Jurkat, Clone E6-1 (cell line): Measurements from ENCODE around the gene PRR30.

Experiments used
- DNase-seq: peaks from one replicate; pipeline ENCODE4 v3.0.0-alpha.2; 2011; ENCODE audit warnings: low read depth, low spot score
- H3K4me3 ChIP-seq: 2 replicates; pipeline ENCODE4 v1.5.1; 2011; ENCODE audit warnings: mild to moderate bottlenecking, low read length, control low read depth, moderate library complexity

PRR30 gene

DNA sequence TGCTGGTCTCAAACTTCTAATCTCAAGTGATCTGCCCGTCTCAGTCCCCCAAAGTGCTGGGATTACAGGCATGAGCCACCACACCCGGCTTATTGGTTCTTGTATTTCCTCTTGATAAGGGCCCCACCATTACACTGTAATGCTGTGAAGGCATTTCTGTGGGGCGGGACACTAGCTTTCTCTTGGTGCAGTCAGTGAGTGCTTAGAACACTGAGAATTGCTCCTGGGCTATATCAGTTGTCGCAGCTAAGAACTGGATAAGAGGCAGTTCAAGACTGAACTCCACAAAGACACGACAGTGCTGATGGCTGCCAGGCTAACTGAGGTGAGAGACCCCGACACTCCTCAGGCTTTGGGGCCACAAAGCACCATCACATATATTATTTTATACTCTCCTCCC, 50.6 kb downstream of the PRR30 start:
- H3K4me3 ChIP-seq, result no peak overlapping the region
- DNase-seq, result no peak

DNA sequence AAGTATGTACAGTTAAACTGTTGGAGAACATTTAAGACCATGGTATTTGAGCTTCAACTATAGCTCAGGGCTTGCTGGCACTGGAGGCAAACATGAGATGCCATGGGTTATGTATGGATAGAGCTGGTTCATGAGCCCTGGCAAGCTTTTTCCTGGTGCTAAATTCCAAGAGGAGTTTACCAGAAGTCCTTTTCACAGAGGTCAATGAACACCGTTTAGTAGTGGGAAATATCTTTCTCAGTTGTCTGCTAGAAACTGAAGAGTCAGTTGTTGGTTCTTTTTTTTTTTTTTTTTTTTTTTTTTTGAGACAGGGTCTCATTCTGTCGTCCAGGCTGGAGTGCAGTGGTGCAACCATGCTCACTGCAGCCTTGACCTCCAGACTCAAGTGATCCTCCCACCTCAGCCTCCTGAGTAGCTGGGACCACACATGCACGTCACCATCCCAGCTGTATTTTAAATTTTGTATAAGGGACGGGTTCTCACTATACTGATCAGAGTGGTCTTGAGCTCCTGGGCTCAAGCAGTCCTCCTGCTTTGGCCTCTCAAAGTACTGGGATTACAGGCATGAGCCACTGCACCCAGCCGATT, 51.3 kb downstream of the PRR30 start:
- DNase-seq, result no peak
- H3K4me3 ChIP-seq, result no peak overlapping the region
